ENCODE measurements around the gene LYPD1. TPM values are rescaled to one million over a fixed set of nuclear protein-coding genes. Genes with fewer than 3 reads are reported as not detected.

LYPD1 gene
- total RNA-seq, 1 donor from 2014 or later = not detected

- intact Hi-C loops (cut with micrococcal nuclease) = no loop called here
Observed at GRCh38 chr2:132636346-132636745, 33.7 kb downstream of the LYPD1 start.

- intact Hi-C loops (cut with micrococcal nuclease) = no loop called here
Observed at GRCh38 chr2:132633635-132634034, 36.4 kb downstream of the LYPD1 start.

GRCh38 chr2:132632000-132632649, 37.9 kb downstream of the LYPD1 start:
- intact Hi-C loops (cut with micrococcal nuclease) = no loop called here

DNA sequence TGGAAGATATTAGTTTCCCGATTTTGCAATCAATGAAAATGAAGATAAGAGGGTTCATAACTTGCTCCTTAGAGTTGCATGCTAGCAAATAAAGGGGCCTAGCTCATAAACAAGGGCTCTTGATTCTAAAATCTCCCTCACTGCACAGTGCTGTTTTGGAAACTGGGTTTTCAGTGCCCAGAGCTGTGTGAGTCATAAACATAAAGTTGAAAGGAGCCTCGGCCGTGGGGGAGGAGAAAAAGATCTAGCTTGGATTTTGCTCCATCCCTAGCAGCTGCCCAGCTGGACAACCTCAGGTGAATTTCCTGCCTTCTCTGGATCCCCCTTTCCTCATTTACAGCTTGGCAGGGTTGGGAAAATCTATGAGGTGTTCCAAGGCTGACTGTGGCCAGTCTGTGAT, 42.5 kb downstream of the LYPD1 start:
- intact Hi-C loops (cut with micrococcal nuclease) = no loop called here

DNA sequence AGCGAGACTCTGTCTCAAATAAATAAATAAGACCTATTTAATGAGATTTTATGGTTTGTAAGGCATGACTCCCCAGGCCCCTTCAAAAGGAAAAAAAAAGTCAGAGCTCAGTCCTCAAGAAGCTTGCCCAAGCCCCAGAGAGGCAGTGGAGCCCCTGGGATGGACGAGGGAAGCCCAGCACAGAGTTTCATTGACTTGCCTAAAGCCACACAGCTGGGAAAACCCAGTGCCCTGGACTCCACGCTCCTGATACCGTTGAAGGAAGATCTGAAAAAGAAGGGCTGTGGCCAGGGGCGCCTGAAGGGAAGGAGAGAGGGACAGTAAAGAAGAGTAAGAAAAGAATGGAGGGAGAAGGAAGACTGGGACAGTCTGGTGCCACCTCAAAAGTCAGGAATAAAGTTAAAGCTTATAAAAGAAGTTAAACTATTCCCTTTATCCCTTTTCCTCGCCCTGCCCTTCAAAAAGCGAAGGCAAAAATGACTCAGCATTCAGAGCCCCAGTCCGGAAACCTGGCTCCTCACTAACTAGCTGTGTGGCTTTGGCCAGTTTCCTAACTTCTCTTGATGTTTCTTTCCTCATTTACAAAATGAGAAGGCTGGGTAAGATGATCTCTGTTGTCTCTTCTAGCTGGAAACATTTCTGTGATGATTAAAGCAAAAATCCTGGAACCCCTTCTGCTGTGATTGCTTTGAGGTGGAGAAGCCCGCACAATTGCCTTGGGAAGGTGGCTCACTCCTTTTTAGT, 46.7 kb downstream of the LYPD1 start:
- intact Hi-C loops (cut with micrococcal nuclease) = no loop called here

GRCh38 chr2:132621131-132621875, 48.7 kb downstream of the LYPD1 start:
- intact Hi-C loops (cut with micrococcal nuclease) = no loop called here

- intact Hi-C loops (cut with micrococcal nuclease) = no loop called here
Observed at GRCh38 chr2:132620115-132620514, 49.9 kb downstream of the LYPD1 start.

DNA sequence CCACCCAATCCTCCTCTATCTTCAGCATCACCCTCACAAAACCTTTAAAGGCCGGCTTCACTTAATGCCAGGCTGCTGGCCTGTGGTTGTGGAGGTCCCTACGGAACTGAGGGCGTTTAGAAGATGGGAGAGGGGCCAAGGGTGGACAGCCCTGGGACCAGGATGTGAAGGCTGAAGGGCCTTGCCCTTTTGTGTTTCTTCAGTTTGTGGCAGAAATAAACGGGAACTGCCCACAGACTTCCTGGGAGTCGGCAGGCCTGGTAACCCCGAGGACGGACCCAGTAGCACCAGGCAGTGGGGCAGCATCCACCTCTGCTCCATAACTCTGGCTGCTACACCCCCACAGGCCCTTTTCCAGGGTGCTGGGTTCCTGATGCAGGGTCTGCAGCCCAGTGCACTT, 51.3 kb downstream of the LYPD1 start:
- intact Hi-C loops (cut with micrococcal nuclease) = no loop called here

DNA sequence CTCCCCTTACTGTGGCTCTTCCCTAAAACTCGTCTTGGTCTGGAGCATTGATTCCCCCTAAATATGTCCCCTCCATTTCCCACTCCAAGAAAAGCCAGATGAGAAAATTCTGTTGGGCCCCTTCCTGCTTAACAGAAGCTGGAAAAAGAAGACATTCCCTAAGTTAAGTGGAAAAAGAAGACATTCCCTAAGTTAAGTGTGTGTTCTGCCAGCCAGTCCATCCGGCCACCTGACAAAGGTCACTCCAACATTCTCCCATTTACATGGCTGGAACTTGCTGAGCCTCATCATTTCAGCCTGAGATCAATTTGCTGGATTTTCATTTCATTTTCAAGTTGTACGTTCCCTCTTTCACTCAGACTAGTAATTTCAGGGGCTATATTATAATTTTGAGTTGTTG, 52.0 kb downstream of the LYPD1 start:
- intact Hi-C loops (cut with micrococcal nuclease) = no loop called here

- intact Hi-C loops (cut with micrococcal nuclease) = no loop called here
Observed at GRCh38 chr2:132615329-132616085, 54.5 kb downstream of the LYPD1 start.

GRCh38 chr2:132611719-132612118, 58.3 kb downstream of the LYPD1 start:
- intact Hi-C loops (cut with micrococcal nuclease) = no loop called here

DNA sequence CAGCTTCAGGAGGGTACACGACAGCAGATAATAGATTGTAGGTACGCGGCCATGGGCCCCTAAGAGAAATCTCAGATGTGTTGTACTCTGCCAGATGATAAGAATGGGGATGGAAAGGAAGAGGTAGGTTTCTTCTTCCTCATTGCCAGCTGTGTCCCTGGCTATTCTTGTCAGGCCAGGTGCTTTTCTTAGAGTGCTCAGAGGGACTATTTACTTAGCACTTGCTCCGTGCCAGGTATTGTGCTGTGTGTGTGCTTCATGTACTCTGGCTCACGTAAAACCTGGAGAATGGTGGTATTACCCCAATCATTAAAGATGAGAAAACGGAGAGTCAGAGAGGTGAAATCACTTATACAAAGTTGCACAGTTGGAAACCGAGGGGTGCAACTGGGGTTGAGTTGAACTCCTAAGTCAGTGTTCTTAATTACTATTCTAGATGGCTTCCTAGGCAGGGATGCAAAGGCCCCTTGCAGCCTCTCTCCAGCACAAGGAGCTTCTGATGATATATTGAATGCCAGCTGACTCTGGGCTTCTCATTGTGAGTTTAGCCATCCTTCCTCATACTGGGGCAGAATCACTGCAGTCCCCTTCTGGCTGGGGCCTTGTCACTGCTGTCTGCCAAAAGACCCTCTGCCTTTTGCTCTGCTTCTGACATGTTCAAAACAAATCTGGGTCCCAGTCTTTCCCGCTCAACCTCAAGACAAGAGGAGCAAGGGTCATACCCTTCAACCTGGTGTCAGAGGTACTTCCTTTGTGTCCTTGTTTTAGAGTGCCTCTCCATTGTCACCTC, 60.7 kb downstream of the LYPD1 start:
- intact Hi-C loops (cut with micrococcal nuclease) = no loop called here

GRCh38 chr2:132608311-132608710, 61.7 kb downstream of the LYPD1 start:
- intact Hi-C loops (cut with micrococcal nuclease) = no loop called here

- intact Hi-C loops (cut with micrococcal nuclease) = no loop called here
Observed at GRCh38 chr2:132607426-132608090, 62.4 kb downstream of the LYPD1 start.

DNA sequence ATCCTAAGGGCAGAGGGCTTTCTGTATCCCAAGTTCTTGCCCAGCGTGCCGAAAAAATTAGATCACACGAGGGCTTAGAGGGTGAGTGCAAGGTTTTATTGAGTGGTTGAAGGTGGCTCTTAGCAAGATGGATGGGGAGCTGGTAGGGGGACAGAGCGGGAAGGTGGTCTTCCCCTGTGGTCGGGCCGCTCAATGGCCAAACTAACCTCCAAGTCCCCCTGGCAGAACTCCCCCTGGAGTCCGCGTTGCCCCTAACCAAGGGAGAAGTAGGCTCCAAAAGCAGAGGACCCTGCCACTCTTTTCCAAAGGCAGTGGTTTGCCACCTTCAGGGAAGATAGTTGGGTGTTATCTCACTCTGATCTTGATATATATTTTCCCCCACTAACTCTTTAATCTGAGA, 63.4 kb downstream of the LYPD1 start:
- intact Hi-C loops (cut with micrococcal nuclease) = no loop called here

DNA sequence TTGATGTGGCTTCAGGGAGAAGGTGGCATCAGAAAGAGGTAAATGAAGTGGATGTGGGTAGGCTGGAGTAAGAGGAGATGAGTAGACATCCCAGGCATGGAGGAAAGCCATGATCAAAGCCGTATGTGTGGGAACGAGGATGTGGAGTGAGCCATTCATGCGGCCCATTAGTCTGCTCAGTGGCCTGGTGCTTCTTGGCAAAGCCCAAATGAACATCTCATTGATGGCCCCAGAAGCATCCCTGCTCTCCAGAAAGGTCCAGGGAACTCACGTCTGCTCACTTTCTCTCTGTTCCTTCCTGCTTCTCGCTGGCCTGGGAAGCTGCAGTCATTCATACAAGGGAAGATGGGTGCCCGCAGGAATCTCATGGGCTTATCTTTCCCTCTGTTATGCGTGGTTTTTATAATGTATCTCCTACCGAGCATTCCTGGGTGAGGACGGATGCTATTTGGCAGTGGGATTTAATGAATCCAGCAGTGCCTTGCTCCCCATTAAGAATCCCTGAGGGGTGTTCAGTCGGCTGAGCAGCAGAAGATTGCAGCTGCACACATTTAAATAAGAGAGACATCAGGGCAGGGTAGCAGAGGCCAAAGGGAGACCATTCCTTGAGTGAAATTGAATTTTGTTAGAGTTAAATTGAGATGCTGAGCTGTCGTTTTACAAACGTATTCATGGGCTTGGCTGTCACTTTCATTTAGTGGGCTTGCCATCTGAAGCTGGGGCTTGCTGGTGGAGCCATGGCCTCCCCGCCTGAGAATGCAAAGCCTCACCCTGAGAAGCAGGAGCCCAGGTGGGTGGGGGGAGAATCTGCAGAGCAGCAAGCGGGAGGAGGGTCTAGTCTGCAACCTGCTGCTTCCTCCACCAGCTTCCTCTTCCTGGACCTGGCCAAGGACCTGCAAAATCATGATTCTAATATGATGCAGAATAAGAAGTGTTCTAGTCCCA, 64.5 kb downstream of the LYPD1 start:
- intact Hi-C loops (cut with micrococcal nuclease) = no loop called here

DNA sequence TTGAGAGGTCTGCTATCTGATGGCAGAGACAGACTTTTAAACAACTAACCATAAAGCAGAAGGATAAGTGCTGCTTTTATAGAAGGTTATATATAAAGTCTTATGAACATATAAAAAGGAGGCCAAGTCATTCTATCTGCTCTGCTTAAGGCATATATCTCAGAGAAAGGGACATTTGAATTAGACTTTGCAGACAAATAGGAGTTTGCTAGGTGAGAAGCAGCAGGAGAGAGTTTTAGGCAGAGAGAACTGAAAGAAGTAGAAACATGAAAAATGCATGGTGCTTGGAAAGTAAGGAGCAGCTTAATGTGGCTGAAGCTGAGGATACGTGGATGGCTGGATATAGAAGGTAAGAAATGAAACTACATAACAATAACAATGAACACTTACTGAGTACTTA, 65.4 kb downstream of the LYPD1 start:
- intact Hi-C loops (cut with micrococcal nuclease) = no loop called here

- intact Hi-C loops (cut with micrococcal nuclease) = no loop called here
Observed at GRCh38 chr2:132599556-132599955, 70.4 kb downstream of the LYPD1 start.

DNA sequence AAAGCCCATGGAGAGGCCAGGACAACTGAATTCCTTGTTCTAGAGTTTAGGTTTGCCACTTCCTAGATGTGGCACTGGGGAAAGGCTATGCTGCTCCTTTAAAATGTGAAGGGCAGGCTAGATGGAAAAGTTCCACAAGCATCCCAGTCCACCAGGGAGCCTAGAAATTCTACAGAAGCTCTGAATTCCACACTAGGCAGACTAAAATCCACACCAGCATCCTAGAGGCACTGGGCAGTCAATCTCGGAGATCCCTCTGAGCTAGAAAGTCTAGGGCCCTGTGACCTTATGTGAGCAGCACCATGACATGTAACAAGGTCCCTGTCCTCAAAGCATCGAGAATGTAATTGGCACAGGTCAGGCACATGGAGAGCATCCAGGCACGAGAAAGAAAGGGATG, 71.5 kb downstream of the LYPD1 start:
- intact Hi-C loops (cut with micrococcal nuclease) = no loop called here
